ENCODE data around the gene NLRC5. TPM values are rescaled to one million over a fixed set of nuclear protein-coding genes. Genes with fewer than 3 reads are reported as not detected.

NLRC5 gene
- total RNA-seq = 100 to 1,000 TPM; 396 to 413 TPM

GRCh38 chr16:56988948-56989945 is at the start of gene NLRC5:
Gene NLRC5 (plus strand): TSS chr16:56989557. CDS start chr16:57020713, 31,156 bp downstream.

GRCh38 chr16:56961851-56962281 is 27.5 kb upstream of the NLRC5 start, which contains the start of gene CETP:
Gene CETP (plus strand): TSS chr16:56961950. CDS start chr16:56961980, 30 bp downstream.

GRCh38 chr16:57091975-57092785 is 102.8 kb downstream of the NLRC5 start, which contains the start of gene CPNE2:
Gene CPNE2 (plus strand): TSS chr16:57092583. CDS start chr16:57110743, 18,160 bp downstream.

Other genes with a start within 250 kb of the NLRC5 start
- not detected for gene SLC12A3, start 124.3 kb upstream of the NLRC5 start, total RNA-seq
- 100 to 1,000 TPM; 118 to 119 TPM for gene HERPUD1, start 57.4 kb upstream of the NLRC5 start, total RNA-seq
- gene CETP, start 27.6 kb upstream of the NLRC5 start, total RNA-seq = not detected
- 1 to 10 TPM; 7.3 to 7.7 TPM for gene CPNE2, start 103.0 kb downstream of the NLRC5 start, total RNA-seq
- gene PSME3IP1, start 196.5 kb downstream of the NLRC5 start, total RNA-seq = 100 to 1,000 TPM; 112 to 113 TPM
- 10 to 100 TPM; 30.2 to 31.6 TPM for gene RSPRY1, start 196.8 kb downstream of the NLRC5 start, total RNA-seq